ENCODE results near the gene MYADM. TPM values are rescaled to one million over a fixed set of nuclear protein-coding genes. Genes with fewer than 3 reads are reported as not detected.

MYADM gene
- total RNA-seq, 1 experiment from 2014 or later, result 78.6 TPM

GRCh38 chr19:53844849-53845246, 22.8 kb upstream of the MYADM start (continued):
- no peak for TF ChIP-seq ATF3 (CRISPR knock-in tag; conservative IDR thresholded peaks at IDR 0.05)
- no peak for TF ChIP-seq CREB1 (CRISPR knock-in tag; IDR thresholded peaks at IDR 0.05)
- no peak for TF ChIP-seq FOXP1 (CRISPR knock-in tag; IDR thresholded peaks at IDR 0.05; ENCODE audit: borderline replicate concordance)
- no peak for TF ChIP-seq ZNF317 (CRISPR knock-in tag; IDR thresholded peaks at IDR 0.05; ENCODE audit: borderline replicate concordance, low read depth)
- no peak for TF ChIP-seq NFATC4 (CRISPR knock-in tag; IDR thresholded peaks at IDR 0.05)
- no peak for TF ChIP-seq SP1 (CRISPR knock-in tag; conservative IDR thresholded peaks at IDR 0.05)
- TF ChIP-seq ZBTB21 (CRISPR knock-in tag; IDR thresholded peaks at IDR 0.05; ENCODE audit: borderline replicate concordance), result no peak
- no peak for TF ChIP-seq ZNF121 (CRISPR knock-in tag; IDR thresholded peaks at IDR 0.05)

- H3K36me3 Mint-ChIP-seq, result no peaks in the 10 kb centered on the region
- H3K9me3 Mint-ChIP-seq, result no peaks in the 10 kb centered on the region
- POLR2A ChIA-PET, result no interaction called here
- peaks cover 12% of the 10 kb centered on the region; the same call in 1 of the 2 replicates for H3K27me3 Mint-ChIP-seq (ENCODE audit: low read depth)
- H3K4me3 Mint-ChIP-seq, result no peak overlapping the region
- CTCF ChIA-PET, result interaction anchor here (1.0 to 2.4 kb wide), 3 partner anchors 55 to 182 kb away, joined by 4 to 9 read pairs (median 6); no protein-coding TSS in a partner anchor
- H3K27ac Mint-ChIP-seq, result no peak overlapping the region
- H3K4me1 Mint-ChIP-seq, result peaks cover 2% of the 10 kb centered on the region
- ATAC-seq (no peak), DNase-seq (ENCODE audit: low spot score) (no peak)
- no peak for TF ChIP-seq IRF2 (CRISPR knock-in tag; IDR thresholded peaks at IDR 0.05; ENCODE audit: borderline replicate concordance, low read depth)
- TF ChIP-seq PREB (CRISPR knock-in tag; IDR thresholded peaks at IDR 0.05; ENCODE audit: borderline replicate concordance), result no peak
- TF ChIP-seq, protein P1, sequence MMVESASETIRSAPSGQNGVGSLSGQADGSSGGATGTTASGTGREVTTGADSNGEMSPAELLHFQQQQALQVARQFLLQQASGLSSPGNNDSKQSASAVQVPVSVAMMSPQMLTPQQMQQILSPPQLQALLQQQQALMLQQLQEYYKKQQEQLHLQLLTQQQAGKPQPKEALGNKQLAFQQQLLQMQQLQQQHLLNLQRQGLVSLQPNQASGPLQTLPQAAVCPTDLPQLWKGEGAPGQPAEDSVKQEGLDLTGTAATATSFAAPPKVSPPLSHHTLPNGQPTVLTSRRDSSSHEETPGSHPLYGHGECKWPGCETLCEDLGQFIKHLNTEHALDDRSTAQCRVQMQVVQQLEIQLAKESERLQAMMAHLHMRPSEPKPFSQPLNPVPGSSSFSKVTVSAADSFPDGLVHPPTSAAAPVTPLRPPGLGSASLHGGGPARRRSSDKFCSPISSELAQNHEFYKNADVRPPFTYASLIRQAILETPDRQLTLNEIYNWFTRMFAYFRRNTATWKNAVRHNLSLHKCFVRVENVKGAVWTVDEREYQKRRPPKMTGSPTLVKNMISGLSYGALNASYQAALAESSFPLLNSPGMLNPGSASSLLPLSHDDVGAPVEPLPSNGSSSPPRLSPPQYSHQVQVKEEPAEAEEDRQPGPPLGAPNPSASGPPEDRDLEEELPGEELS (CRISPR knock-in tag; IDR thresholded peaks at IDR 0.05), result no peak
- TF ChIP-seq, protein P2, sequence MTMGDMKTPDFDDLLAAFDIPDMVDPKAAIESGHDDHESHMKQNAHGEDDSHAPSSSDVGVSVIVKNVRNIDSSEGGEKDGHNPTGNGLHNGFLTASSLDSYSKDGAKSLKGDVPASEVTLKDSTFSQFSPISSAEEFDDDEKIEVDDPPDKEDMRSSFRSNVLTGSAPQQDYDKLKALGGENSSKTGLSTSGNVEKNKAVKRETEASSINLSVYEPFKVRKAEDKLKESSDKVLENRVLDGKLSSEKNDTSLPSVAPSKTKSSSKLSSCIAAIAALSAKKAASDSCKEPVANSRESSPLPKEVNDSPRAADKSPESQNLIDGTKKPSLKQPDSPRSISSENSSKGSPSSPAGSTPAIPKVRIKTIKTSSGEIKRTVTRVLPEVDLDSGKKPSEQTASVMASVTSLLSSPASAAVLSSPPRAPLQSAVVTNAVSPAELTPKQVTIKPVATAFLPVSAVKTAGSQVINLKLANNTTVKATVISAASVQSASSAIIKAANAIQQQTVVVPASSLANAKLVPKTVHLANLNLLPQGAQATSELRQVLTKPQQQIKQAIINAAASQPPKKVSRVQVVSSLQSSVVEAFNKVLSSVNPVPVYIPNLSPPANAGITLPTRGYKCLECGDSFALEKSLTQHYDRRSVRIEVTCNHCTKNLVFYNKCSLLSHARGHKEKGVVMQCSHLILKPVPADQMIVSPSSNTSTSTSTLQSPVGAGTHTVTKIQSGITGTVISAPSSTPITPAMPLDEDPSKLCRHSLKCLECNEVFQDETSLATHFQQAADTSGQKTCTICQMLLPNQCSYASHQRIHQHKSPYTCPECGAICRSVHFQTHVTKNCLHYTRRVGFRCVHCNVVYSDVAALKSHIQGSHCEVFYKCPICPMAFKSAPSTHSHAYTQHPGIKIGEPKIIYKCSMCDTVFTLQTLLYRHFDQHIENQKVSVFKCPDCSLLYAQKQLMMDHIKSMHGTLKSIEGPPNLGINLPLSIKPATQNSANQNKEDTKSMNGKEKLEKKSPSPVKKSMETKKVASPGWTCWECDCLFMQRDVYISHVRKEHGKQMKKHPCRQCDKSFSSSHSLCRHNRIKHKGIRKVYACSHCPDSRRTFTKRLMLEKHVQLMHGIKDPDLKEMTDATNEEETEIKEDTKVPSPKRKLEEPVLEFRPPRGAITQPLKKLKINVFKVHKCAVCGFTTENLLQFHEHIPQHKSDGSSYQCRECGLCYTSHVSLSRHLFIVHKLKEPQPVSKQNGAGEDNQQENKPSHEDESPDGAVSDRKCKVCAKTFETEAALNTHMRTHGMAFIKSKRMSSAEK (CRISPR knock-in tag; IDR thresholded peaks at IDR 0.05; ENCODE audit: borderline replicate concordance), result no peak
- no peak for TF ChIP-seq MXD4 (CRISPR knock-in tag; IDR thresholded peaks at IDR 0.05; ENCODE audit: borderline replicate concordance)
- no peak for TF ChIP-seq SOX15 (CRISPR knock-in tag; IDR thresholded peaks at IDR 0.05)
- no peak for TF ChIP-seq TCF7 (CRISPR knock-in tag; IDR thresholded peaks at IDR 0.05; ENCODE audit: low read depth)
- no peak for TF ChIP-seq GRHL2 (CRISPR knock-in tag; IDR thresholded peaks at IDR 0.05; ENCODE audit: insufficient replicate concordance, severe bottlenecking)
- TF ChIP-seq SP1 (CRISPR knock-in tag; conservative IDR thresholded peaks at IDR 0.05), result no peak
- TF ChIP-seq ESRRA (CRISPR knock-in tag; IDR thresholded peaks at IDR 0.05; ENCODE audit: borderline replicate concordance), result no peak
- no peak for TF ChIP-seq NFATC4 (CRISPR knock-in tag; IDR thresholded peaks at IDR 0.05)
- TF ChIP-seq NR1H2 (CRISPR knock-in tag; IDR thresholded peaks at IDR 0.05), result no peak
- no peak for TF ChIP-seq RELA (CRISPR knock-in tag; IDR thresholded peaks at IDR 0.05; ENCODE audit: borderline replicate concordance)
- TF ChIP-seq PRDM15 (CRISPR knock-in tag; IDR thresholded peaks at IDR 0.05), result no peak
- TF ChIP-seq SMAD3 (CRISPR knock-in tag; IDR thresholded peaks at IDR 0.05; ENCODE audit: borderline replicate concordance), result no peak
- TF ChIP-seq ZNF671 (CRISPR knock-in tag; IDR thresholded peaks at IDR 0.05), result no peak
- no peak for TF ChIP-seq MLX (CRISPR knock-in tag; IDR thresholded peaks at IDR 0.05)
Measured at GRCh38 chr19:53847555-53847954, 20.1 kb upstream of the MYADM start.

All from WTC11 (cell line).